Measurements from ENCODE around the gene SOX12. TPM values are rescaled to one million over a fixed set of nuclear protein-coding genes. Genes with fewer than 3 reads are reported as not detected.

The SOX12 gene
- total RNA-seq, 2 experiments from 2014 or later = 11.6 to 11.9 TPM

DNA sequence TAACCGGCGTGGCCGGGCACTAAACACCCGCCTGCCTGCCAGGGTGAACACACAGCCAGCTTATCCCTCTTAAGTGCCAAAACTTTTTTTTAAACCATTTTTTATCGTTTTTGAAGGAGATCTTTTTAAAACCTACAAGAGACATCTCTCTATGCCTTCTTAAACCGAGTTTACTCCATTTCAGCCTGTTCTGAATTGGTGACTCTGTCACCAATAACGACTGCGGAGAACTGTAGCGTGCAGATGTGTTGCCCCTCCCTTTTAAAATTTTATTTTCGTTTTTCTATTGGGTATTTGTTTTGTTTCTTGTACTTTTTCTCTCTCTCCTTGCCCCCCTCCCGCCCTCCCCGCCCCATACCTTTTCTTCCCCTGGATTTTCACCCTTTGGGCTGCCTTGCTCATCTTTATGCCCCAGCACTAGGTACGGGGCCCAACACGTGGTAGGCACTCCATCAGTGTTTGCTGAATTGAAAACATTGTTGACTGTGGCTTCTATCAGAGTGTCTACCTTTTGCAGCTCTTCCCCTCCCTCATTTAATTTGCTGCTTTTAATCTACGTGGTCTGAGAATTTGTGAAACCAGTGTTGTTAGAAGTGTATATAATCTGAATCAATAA lies 26.5 kb upstream of the SOX12 start:
- DNase-seq (no peak), ATAC-seq (ENCODE audit: poor library complexity) (peak; percentile 25)
- ChIA-PET CTCF (interaction anchor here (1.0 to 2.7 kb wide), 4 partner anchors 25 to 34 kb away, joined by 3 to 20 read pairs (median 10); no protein-coding TSS in a partner anchor), POLR2A (interaction anchor here (0.7 to 6.2 kb wide), 7 partner anchors 11 to 32 kb away, joined by 3 to 114 read pairs (median 5); partner anchors contain the start of gene SOX12)
- Histone ChIP-seq H3K27me3 (ENCODE audit: control insufficient read depth in 1 of 2, insufficient read depth in 2 of 2, low read length in 2 of 2) (no peaks in the 10 kb centered on the region), H3K27ac (ENCODE audit: low read depth in 1 of 2, low read length in 2 of 2) (peak overlapping the region; percentile 76 to 78), H3K4me3 (ENCODE audit: low read length) (peak overlapping the region; percentile 93), H3K36me3 (ENCODE audit: insufficient read depth, low read length) (peaks cover 16% of the 10 kb centered on the region), H3K9me3 (ENCODE audit: control insufficient read depth in 1 of 2, insufficient read depth in 1 of 2, low read length in 2 of 2) (no peaks in the 10 kb centered on the region), H3K4me1 (ENCODE audit: insufficient read depth, low read length) (peaks cover 30% of the 10 kb centered on the region)
- Mint-ChIP-seq H3K4me1 (ENCODE audit: low read depth) (peaks cover 47% of the 10 kb centered on the region), H3K27ac (peak overlapping the region; percentile 97), H3K27me3 (no peaks in the 10 kb centered on the region), H3K36me3 (ENCODE audit: low read depth) (peaks cover 30% of the 10 kb centered on the region), H3K4me3 (peak overlapping the region; percentile 98), H3K9me3 (no peaks in the 10 kb centered on the region)
- no peak for TF ChIP-seq CTCF (IDR thresholded peaks at IDR 0.05)
- intact Hi-C loops (cut with DNase I, micrococcal nuclease) = loop anchor here in 1 of 2 experiments (5.0 kb wide), 1 partner anchor 243 kb away; the partner anchor contains the start of gene CSNK2A1

GRCh38 chr20:300345-300990 lies 24.9 kb upstream of the SOX12 start:
- no peaks in the 10 kb centered on the region for H3K27me3 Mint-ChIP-seq
- peaks cover 30% of the 10 kb centered on the region for H3K36me3 Mint-ChIP-seq (ENCODE audit: low read depth)
- ChIA-PET POLR2A (interaction anchor here (3.8 to 6.2 kb wide), 2 partner anchors 9 to 23 kb away, joined by 18 to 114 read pairs; partner anchors contain the start of gene SOX12), CTCF (interaction anchor here (2.7 kb wide), 1 partner anchor 30 kb away, joined by 14 read pairs; no protein-coding TSS in a partner anchor)
- DNase-seq = no peak
- H3K9me3 ChIP-seq (ENCODE audit: control insufficient read depth in 1 of 2, insufficient read depth in 1 of 2, low read length in 2 of 2) = no peaks in the 10 kb centered on the region
- H3K36me3 ChIP-seq (ENCODE audit: insufficient read depth, low read length) = peaks cover 16% of the 10 kb centered on the region
- no peak for TF ChIP-seq CTCF (IDR thresholded peaks at IDR 0.05)
- H3K27ac Mint-ChIP-seq = peak overlapping the region; percentile 54
- intact Hi-C loops (cut with DNase I, micrococcal nuclease) = no loop called here
- peak overlapping the region; percentile 75 for H3K4me3 Mint-ChIP-seq
- no peaks in the 10 kb centered on the region for H3K27me3 ChIP-seq (ENCODE audit: control insufficient read depth in 1 of 2, insufficient read depth in 2 of 2, low read length in 2 of 2)
- H3K9me3 Mint-ChIP-seq = no peaks in the 10 kb centered on the region
- ATAC-seq (ENCODE audit: poor library complexity) = no peak
- peaks cover 30% of the 10 kb centered on the region for H3K4me1 ChIP-seq (ENCODE audit: insufficient read depth, low read length)
- no peak overlapping the region for H3K4me3 ChIP-seq (ENCODE audit: low read length)
- H3K4me1 Mint-ChIP-seq (ENCODE audit: low read depth) = peaks cover 47% of the 10 kb centered on the region
- H3K27ac ChIP-seq (ENCODE audit: low read depth in 1 of 2, low read length in 2 of 2) = no peak overlapping the region

DNA sequence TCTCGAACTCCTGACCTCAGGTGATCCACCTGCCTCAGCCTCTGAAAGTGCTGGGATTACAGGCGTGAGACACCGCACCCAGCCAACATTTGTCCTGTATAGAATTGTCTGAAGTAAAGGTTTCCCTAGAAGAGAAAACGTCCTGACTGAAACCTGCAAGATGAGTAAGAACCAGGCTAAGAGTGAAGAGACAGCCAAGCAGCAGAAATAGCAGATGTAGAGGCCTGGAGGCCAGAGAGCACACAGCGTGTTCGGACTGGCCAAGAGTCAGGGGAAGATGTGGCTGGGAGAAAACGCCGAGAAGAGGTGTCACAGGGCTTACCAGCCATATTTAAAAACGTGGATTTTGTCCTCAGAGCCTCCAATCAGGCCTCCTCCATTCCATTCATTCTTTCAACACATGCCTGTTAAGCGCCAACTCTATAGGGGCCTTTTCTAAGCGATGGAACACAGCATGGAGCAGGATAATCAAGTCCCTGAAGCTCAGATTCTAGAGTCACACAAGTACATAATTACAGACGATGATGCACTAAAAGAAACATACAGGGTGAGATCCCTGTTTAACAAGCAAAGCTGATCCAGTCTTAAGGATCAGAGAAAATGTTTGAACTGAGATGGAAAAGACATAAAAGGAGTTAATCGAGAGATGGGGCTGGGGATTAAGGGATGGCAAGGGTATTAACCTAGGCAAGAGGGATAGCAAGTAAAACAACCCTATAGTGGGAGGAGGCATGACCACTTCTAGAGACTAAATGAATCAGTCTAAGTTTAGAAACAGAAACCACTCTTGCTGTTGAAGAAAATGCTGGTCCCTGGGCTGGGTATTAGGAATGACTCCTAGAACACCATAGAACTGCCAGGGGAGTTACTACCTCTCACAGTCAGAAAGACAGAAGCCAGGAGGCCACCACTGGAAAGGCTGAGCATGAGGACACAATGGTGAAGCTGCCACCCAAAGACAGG lies 23.2 kb upstream of the SOX12 start:
- no peak overlapping the region for H3K27ac ChIP-seq (ENCODE audit: low read depth in 1 of 2, low read length in 2 of 2)
- H3K4me1 ChIP-seq (ENCODE audit: insufficient read depth, low read length) = peaks cover 30% of the 10 kb centered on the region
- Mint-ChIP-seq H3K36me3 (ENCODE audit: low read depth) (peaks cover 25% of the 10 kb centered on the region), H3K27me3 (no peaks in the 10 kb centered on the region), H3K4me3 (no peak overlapping the region), H3K9me3 (no peaks in the 10 kb centered on the region), H3K27ac (no peak overlapping the region), H3K4me1 (ENCODE audit: low read depth) (peaks cover 33% of the 10 kb centered on the region)
- CTCF ChIA-PET = no interaction called here
- H3K4me3 ChIP-seq (ENCODE audit: low read length) = no peak overlapping the region
- ATAC-seq (ENCODE audit: poor library complexity) = no peak
- intact Hi-C loops (cut with DNase I, micrococcal nuclease) = no loop called here
- POLR2A ChIA-PET = interaction anchor here (1.4 kb wide), 1 partner anchor 23 kb away, joined by 4 read pairs; the partner anchor contains the start of gene SOX12
- TF ChIP-seq CTCF (IDR thresholded peaks at IDR 0.05) = no peak
- DNase-seq = no peak
- H3K36me3 ChIP-seq (ENCODE audit: insufficient read depth, low read length) = peaks cover 16% of the 10 kb centered on the region
- no peaks in the 10 kb centered on the region for H3K9me3 ChIP-seq (ENCODE audit: control insufficient read depth in 1 of 2, insufficient read depth in 1 of 2, low read length in 2 of 2)
- no peaks in the 10 kb centered on the region for H3K27me3 ChIP-seq (ENCODE audit: control insufficient read depth in 1 of 2, insufficient read depth in 2 of 2, low read length in 2 of 2)

All from CD4-positive, alpha-beta T cell (primary cell).